H1 (cell line): ENCODE measurements around the gene LILRB3. TPM values are rescaled to one million over a fixed set of nuclear protein-coding genes. Genes with fewer than 3 reads are reported as not detected.

ENCODE experiments used
- CTCF ChIA-PET: fragments of 300-600 bp; sonication (Branson Sonifier 250); formaldehyde crosslinking; loops from one replicate; lab custom pipeline; 2021; ENCODE audit not compliant: partially characterized antibody; lab: Charles Lee
- POLR2A ChIA-PET: fragments of 300-600 bp; sonication (Branson Sonifier 250); formaldehyde crosslinking; loops from one replicate; lab custom pipeline; 2021; ENCODE audit warnings: inconsistent platforms; ENCODE audit not compliant: partially characterized antibody; lab: Charles Lee
- DNase-seq, 2 experiments: peaks; one replicate each; pipeline versions ENCODE4 v3.0.0 to v3.0.0-alpha.2; 2010 to 2022; ENCODE audit warnings: low spot score in 2 of 2, low read depth in 1 of 2, mixed read lengths in 1 of 2
- FAIRE-seq: peaks from 2 replicates; lab custom pipeline; 2011; peaks lifted over from hg19 to GRCh38; lab: Jason Lieb, UNC
- H2AFZ ChIP-seq: 2 replicates; pipeline ENCODE4 v1.8.1; 2012; ENCODE audit warnings: low read length, inconsistent platforms
- H2AK5ac ChIP-seq: 2 replicates; pipeline ENCODE4 v1.6.1; 2013; ENCODE audit warnings: low read depth, low read length
- H2BK120ac ChIP-seq: replicated peaks from 2 replicates; pipeline ENCODE3; 2013; ENCODE audit warnings: low read depth, low read length, inconsistent platforms
- H2BK12ac ChIP-seq: 2 replicates; pipeline ENCODE4 v1.6.1; 2013; ENCODE audit warnings: low read depth, low read length
- H2BK15ac ChIP-seq: 2 replicates; pipeline ENCODE4 v1.6.1; 2013; ENCODE audit warnings: low read length
- H2BK20ac ChIP-seq: 2 replicates; pipeline ENCODE4 v1.6.1; 2013; ENCODE audit warnings: low read length
- H2BK5ac ChIP-seq: 2 replicates; pipeline ENCODE4 v1.6.1; 2013; ENCODE audit warnings: low read depth, low read length
- H3K14ac ChIP-seq: 2 replicates; pipeline ENCODE4 v1.6.1; 2013; ENCODE audit warnings: inconsistent platforms; ENCODE audit not compliant: insufficient read length
- H3K18ac ChIP-seq: 2 replicates; pipeline ENCODE4 v1.6.1; 2013; ENCODE audit warnings: low read length; ENCODE audit errors: extremely low read depth
- H3K23ac ChIP-seq: 2 replicates; pipeline ENCODE4 v1.6.1; 2013; ENCODE audit warnings: inconsistent platforms; ENCODE audit not compliant: insufficient read length
- H3K23me2 ChIP-seq: 2 replicates; pipeline ENCODE4 v1.6.1; 2013; ENCODE audit warnings: low read depth, low read length
- H3K27ac ChIP-seq: 2 replicates; pipeline ENCODE4 v1.6.1; 2011; ENCODE audit warnings: low read depth, low read length, inconsistent platforms
- H3K27me3 ChIP-seq, 4 experiments: replicated peaks in 1 of 4; 1 replicate in 1 of 4; 2 replicates in 3 of 4; pipeline versions ENCODE4 v1.6.1 to v1.8.1; 2011 to 2013; ENCODE audit warnings: low read length in 3 of 4, mild to moderate bottlenecking in 3 of 4, inconsistent platforms in 2 of 4, mixed read lengths in 2 of 4, moderate library complexity in 1 of 4; ENCODE audit not compliant: control insufficient read depth in 3 of 4, insufficient read depth in 3 of 4; ENCODE audit errors: extremely low read depth in 1 of 4
- H3K36me3 ChIP-seq, 4 experiments: 2 replicates each; pipeline versions ENCODE4 v1.6.1 to v1.8.1; 2011 to 2013; ENCODE audit warnings: mild to moderate bottlenecking in 4 of 4, low read length in 3 of 4, moderate library complexity in 2 of 4, control low read depth in 1 of 4, inconsistent platforms in 1 of 4; ENCODE audit not compliant: insufficient read depth in 4 of 4, control insufficient read depth in 2 of 4
- H3K4ac ChIP-seq: replicated peaks from 2 replicates; pipeline ENCODE3; 2013; ENCODE audit warnings: low read length, low read depth, mixed read lengths, inconsistent platforms; ENCODE audit not compliant: insufficient read length
- H3K4me1 ChIP-seq, 4 experiments: replicated peaks in 1 of 4; 1 replicate in 1 of 4; 2 replicates in 3 of 4; pipeline versions ENCODE4 v1.6.1 to v1.8.1; 2011 to 2013; ENCODE audit warnings: low read length in 3 of 4, inconsistent platforms in 2 of 4, mixed read lengths in 1 of 4; ENCODE audit not compliant: insufficient read depth in 4 of 4, control insufficient read depth in 3 of 4
- H3K4me2 ChIP-seq, 2 experiments: 2 replicates each; pipeline versions ENCODE4 v1.6.1 to v1.8.1; 2011 to 2013; ENCODE audit warnings: low read depth in 2 of 2, low read length in 2 of 2, control low read depth in 1 of 2, inconsistent platforms in 1 of 2, mild to moderate bottlenecking in 1 of 2; ENCODE audit not compliant: insufficient read depth in 1 of 2
- H3K4me3 ChIP-seq, 4 experiments: fragments of 200-600, 300-600 bp in 1 of 4; sonication (generic), shearing (Covaris generic), sonication (Bioruptor Twin) in 1 of 4; 2 replicates each; pipeline versions ENCODE4 v1.5.1 to v1.8.1; 2011 to 2016; ENCODE audit warnings: low read length in 4 of 4, low read depth in 3 of 4, control low read depth in 2 of 4, inconsistent platforms in 2 of 4, mild to moderate bottlenecking in 2 of 4, mixed read lengths in 1 of 4, moderate library complexity in 1 of 4; ENCODE audit not compliant: insufficient read depth in 2 of 4; ENCODE audit errors: extremely low read depth in 1 of 4
- H3K56ac ChIP-seq: replicated peaks from 2 replicates; pipeline ENCODE3; 2013; ENCODE audit warnings: low read depth, mild to moderate bottlenecking, mixed read lengths, low read length, inconsistent platforms; ENCODE audit not compliant: insufficient read length
- H3K79me1 ChIP-seq: 2 replicates; pipeline ENCODE4 v1.6.1; 2013; ENCODE audit warnings: low read depth, low read length, control low read depth
- H3K79me2 ChIP-seq, 2 experiments: 2 replicates each; pipeline versions ENCODE4 v1.6.1 to v1.8.1; 2012 to 2013; ENCODE audit warnings: low read length in 2 of 2, mild to moderate bottlenecking in 2 of 2, inconsistent platforms in 1 of 2; ENCODE audit not compliant: insufficient read depth in 2 of 2, control insufficient read depth in 1 of 2
- H3K9ac ChIP-seq, 4 experiments: replicated peaks in 1 of 4; 1 replicate in 1 of 4; 2 replicates in 3 of 4; pipeline versions ENCODE4 v1.6.1 to v1.8.1; 2011 to 2013; ENCODE audit warnings: low read depth in 3 of 4, low read length in 3 of 4, control low read depth in 2 of 4, mild to moderate bottlenecking in 2 of 4, moderate library complexity in 2 of 4, inconsistent platforms in 1 of 4; ENCODE audit errors: extremely low read depth in 1 of 4
- H3K9me3 ChIP-seq, 2 experiments: 2 replicates each; pipeline versions ENCODE4 v1.6.1 to v1.8.1; 2012 to 2013; ENCODE audit warnings: mild to moderate bottlenecking in 2 of 2, moderate library complexity in 2 of 2, control low read depth in 1 of 2, inconsistent platforms in 1 of 2, low read depth in 1 of 2, low read length in 1 of 2, mixed read lengths in 1 of 2; ENCODE audit not compliant: insufficient read depth in 2 of 2
- H4K20me1 ChIP-seq, 2 experiments: replicated peaks in 1 of 2; 2 replicates each; pipeline versions ENCODE3 to v1.8.1; 2011 to 2013; ENCODE audit warnings: inconsistent platforms in 2 of 2, low read length in 2 of 2, mild to moderate bottlenecking in 1 of 2; ENCODE audit not compliant: insufficient read depth in 2 of 2, control insufficient read depth in 1 of 2
- H4K5ac ChIP-seq: 2 replicates; pipeline ENCODE4 v1.6.1; 2013; ENCODE audit warnings: low read length, low read depth, mixed read lengths, inconsistent platforms; ENCODE audit not compliant: insufficient read length
- H4K8ac ChIP-seq: 2 replicates; pipeline ENCODE4 v1.8.0; 2013; ENCODE audit warnings: mild to moderate bottlenecking, moderate library complexity, low read length, inconsistent platforms; ENCODE audit not compliant: insufficient read depth; ENCODE audit errors: extremely low read depth
- H4K91ac ChIP-seq: replicated peaks from 2 replicates; pipeline ENCODE3; 2013; ENCODE audit warnings: low read length, mixed read lengths, inconsistent platforms; ENCODE audit not compliant: insufficient read length
- SIN3A ChIP-seq, 2 experiments: IDR thresholded peaks in 1 of 2; conservative IDR thresholded peaks in 1 of 2; 2 replicates each; pipeline ENCODE4 v1.6.1; 2011 to 2012; ENCODE audit warnings: low read length in 2 of 2, improper control_type of control experiment in 1 of 2, low read depth in 1 of 2, mild to moderate bottlenecking in 1 of 2
- YY1 ChIP-seq: IDR thresholded peaks from 2 replicates; pipeline ENCODE4 v1.6.1; 2011; ENCODE audit warnings: low read depth, mild to moderate bottlenecking, low read length
- WGBS, 2 experiments: shearing (Covaris generic) in 1 of 2; methylation state at CpG; one replicate each; pipeline versions ENCODE4 v1.1.6 to v1.1.7; 2013 to 2015; ENCODE audit warnings: low lambda C conversion rate in 2 of 2, mixed read lengths in 2 of 2, inconsistent platforms in 1 of 2, low coverage in 1 of 2, missing lambda C conversion rate in 1 of 2; ENCODE audit not compliant: insufficient replicate concordance in 2 of 2, insufficient coverage in 1 of 2, insufficient read length in 1 of 2; ENCODE audit errors: extremely low coverage in 1 of 2, missing lambda C conversion rate in 1 of 2; 5-methylcytosine and 5-hydroxymethylcytosine counted together
- polyA plus RNA-seq, 7 experiments: library from polyadenylated mRNA; depleted of rRNA in 3 of 7; stranded (reverse) in 5 of 7; unstranded in 2 of 7; fragments of >200 nt in 5 of 7; fragments of 200-250 nt in 2 of 7; gene quantifications; 1 replicate in 5 of 7; 2 replicates in 1 of 7; 4 replicates in 1 of 7; pipeline versions ENCODE4 v1.2.1 to v1.2.3, GENCODE V29; 2011 to 2013; ENCODE audit warnings: missing spikeins in 2 of 7, mixed read lengths in 2 of 7
- total RNA-seq: library from RNA; stranded (reverse); fragmentation: NEBNext Ultra II Directional; extraction: Animal tissue kit (Norgen Biotek cat#: 25700); gene quantifications from 2 replicates; pipeline ENCODE4 v1.2.1, GENCODE V29; 2021
- TF ChIP-seq, protein P1 (sequence below): IDR thresholded peaks from 2 replicates; pipeline ENCODE4 v1.6.1; 2012; ENCODE audit warnings: inconsistent platforms

The LILRB3 gene
- total and polyA plus RNA-seq, 2 of the 8 experiments (the other 6 are each of a cell fraction or from before 2014, with no cell fraction given): not detected

DNA sequence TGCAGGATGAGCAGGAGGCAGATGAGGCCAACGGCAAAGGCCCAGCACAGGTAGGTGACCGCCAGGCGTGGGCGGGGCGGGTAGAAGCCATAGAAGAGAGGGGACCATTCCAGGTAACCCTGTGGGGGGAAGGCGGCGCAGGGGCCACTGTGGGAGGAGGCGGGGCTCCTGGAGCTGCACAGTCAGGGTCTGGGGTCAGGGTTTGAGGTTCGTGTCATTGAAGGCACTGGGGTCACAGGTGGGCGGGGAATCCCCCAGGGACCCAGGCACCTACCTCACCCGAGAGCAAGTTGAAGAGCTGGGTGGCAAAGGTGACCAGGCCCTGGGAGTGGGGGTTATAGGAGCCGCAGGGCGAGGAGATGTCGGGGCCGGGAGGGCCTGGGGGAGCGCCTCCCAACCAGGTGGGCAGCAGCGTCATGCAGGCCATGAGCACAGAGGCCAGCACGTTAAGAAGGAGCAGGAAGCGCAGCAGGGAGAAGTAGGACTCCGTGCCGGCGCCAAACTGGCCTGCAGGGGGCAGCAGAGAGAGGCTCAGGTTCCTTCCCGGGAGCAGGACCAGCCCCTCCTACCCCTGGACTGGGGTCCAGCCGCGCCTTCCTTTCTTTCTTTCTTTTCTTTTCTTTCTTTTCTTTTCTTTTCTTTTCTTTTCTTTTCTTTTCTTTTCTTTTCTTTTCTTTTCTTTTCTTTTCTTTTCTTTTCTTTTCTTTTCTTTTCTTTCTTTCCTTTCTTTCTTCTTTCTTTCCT, 54.5 kb downstream of the LILRB3 start:
- H3K14ac ChIP-seq: no peak overlapping the region
- H2BK5ac ChIP-seq: no peak overlapping the region
- no peak overlapping the region for H3K18ac ChIP-seq
- H4K91ac ChIP-seq: no peak overlapping the region
- no peak overlapping the region for H3K4ac ChIP-seq
- no peak overlapping the region for H2BK20ac ChIP-seq
- no peak overlapping the region for H3K27ac ChIP-seq
- ChIA-PET CTCF (interaction anchor here (0.8 to 1.2 kb wide), 4 partner anchors 11 to 223 kb away, joined by 3 to 5 read pairs (median 4); partner anchors contain the start of gene MBOAT7), POLR2A (interaction anchor here (1.7 to 3.5 kb wide), 2 partner anchors 18 to 40 kb away, joined by 3 to 11 read pairs; no protein-coding TSS in a partner anchor)
- no peak overlapping the region for H4K8ac ChIP-seq
- H4K20me1 ChIP-seq: peaks cover 0 to 4% of the 10 kb centered on the region in 2 experiments
- H4K5ac ChIP-seq: no peak overlapping the region
- peaks cover 5% of the 10 kb centered on the region; the same call in 1 of the 2 replicates for H3K23me2 ChIP-seq
- 0 out of 2 replicates have a peak overlapping the region, but pooled peaks have one; percentile 16 for H2BK15ac ChIP-seq
- no peak for FAIRE-seq
- WGBS, 2 experiments: 52% methylated on average over 16 of the region's 25 CpGs; no CpG with 5 or more reads in 1 of the 2 experiments
- H3K23ac ChIP-seq: no peak overlapping the region
- H3K56ac ChIP-seq: no peak overlapping the region
- H3K4me1 ChIP-seq: peaks cover 0 to 10% (median 6%) of the 10 kb centered on the region in 4 experiments; a peak in 6 of 7 replicates
- H2AK5ac ChIP-seq: no peak overlapping the region
- H3K9ac ChIP-seq: no peak overlapping the region
- H2BK12ac ChIP-seq: peak overlapping the region; percentile 50; the same call in 1 of the 2 replicates
- H3K79me2 ChIP-seq: no peaks in the 10 kb centered on the region
- DNase-seq: peak in 1 of 2 experiments; percentile 100
- peak overlapping the region in 2 of 4 experiments; percentile 5 to 34; a peak in 2 of 8 replicates for H3K4me3 ChIP-seq
- peaks cover 0 to 7% (median 4%) of the 10 kb centered on the region in 4 experiments; a peak in 4 of 7 replicates for H3K27me3 ChIP-seq
- H3K9me3 ChIP-seq: no peaks in the 10 kb centered on the region
- no peaks in the 10 kb centered on the region for H3K36me3 ChIP-seq
- H2BK120ac ChIP-seq: no peak overlapping the region
- peak overlapping the region in 1 of 2 experiments; percentile 64; a peak in 3 of 4 replicates for H3K4me2 ChIP-seq
- H3K79me1 ChIP-seq: no peaks in the 10 kb centered on the region
- H2AFZ ChIP-seq: no peak overlapping the region
- TF ChIP-seq YY1: no peak
- TF ChIP-seq, protein P1, sequence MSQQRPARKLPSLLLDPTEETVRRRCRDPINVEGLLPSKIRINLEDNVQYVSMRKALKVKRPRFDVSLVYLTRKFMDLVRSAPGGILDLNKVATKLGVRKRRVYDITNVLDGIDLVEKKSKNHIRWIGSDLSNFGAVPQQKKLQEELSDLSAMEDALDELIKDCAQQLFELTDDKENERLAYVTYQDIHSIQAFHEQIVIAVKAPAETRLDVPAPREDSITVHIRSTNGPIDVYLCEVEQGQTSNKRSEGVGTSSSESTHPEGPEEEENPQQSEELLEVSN: 0 out of 2 replicates have a peak, but pooled peaks have one; percentile 30
- peak in 1 of 2 experiments; percentile 59; a peak in 1 of 4 replicates for TF ChIP-seq SIN3A (conservative IDR thresholded peaks at IDR 0.05 in 1 of 2, IDR thresholded peaks at IDR 0.05 in 1 of 2; ENCODE audit: low read depth in 1 of 2, low read length in 2 of 2)
